ENCODE data around the gene ASB4.

GRCh38 chr7:95546647-95547046 lies 60.9 kb downstream of the ASB4 start:
- TF ChIP-seq CTCF (conservative IDR thresholded peaks at IDR 0.05; ENCODE audit: low read depth, low read length) (no peak), EZH2 (IDR thresholded peaks at IDR 0.05; ENCODE audit: borderline replicate concordance, low read depth, low read length, poor library complexity, severe bottlenecking) (no peak)

Measured in A673 (cell line).